Measurements from ENCODE around the gene ARL3.
"Not testable (repeated sequence)": the region's sequence is repeated elsewhere in the genome, so short reads cannot be mapped to it uniquely, and the experiment has no call there.

ARL3 gene

DNA sequence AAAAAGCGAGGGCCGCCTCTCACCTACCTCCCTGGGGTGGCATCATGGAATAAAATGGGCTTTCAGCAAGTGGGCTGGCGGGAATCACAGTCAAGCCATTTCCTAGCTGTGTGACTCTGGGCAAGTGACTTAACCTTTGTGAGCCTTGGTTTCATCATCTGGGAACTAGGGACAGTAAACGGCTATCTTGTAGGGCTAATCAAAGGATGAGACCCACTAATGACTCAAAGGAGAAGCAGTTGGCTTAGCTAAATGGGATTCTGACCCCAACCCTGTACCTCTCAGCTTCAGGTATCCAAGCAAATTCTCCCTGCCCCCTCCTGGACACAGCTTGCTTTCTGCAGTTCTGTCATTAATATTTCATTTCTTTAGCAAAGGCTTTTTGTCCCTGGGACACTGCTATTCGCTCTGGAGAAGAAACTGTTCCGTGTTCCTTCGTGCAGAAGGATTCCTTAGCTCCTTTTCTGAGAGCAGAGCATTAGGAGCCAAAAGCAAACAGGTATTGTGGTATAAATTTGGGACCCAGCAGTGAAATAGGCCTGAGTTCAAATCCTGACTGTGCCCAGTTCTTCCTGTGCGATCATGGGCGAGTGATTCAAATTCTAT is 44.0 kb downstream of the ARL3 start:
- no peak for DNase-seq

DNA sequence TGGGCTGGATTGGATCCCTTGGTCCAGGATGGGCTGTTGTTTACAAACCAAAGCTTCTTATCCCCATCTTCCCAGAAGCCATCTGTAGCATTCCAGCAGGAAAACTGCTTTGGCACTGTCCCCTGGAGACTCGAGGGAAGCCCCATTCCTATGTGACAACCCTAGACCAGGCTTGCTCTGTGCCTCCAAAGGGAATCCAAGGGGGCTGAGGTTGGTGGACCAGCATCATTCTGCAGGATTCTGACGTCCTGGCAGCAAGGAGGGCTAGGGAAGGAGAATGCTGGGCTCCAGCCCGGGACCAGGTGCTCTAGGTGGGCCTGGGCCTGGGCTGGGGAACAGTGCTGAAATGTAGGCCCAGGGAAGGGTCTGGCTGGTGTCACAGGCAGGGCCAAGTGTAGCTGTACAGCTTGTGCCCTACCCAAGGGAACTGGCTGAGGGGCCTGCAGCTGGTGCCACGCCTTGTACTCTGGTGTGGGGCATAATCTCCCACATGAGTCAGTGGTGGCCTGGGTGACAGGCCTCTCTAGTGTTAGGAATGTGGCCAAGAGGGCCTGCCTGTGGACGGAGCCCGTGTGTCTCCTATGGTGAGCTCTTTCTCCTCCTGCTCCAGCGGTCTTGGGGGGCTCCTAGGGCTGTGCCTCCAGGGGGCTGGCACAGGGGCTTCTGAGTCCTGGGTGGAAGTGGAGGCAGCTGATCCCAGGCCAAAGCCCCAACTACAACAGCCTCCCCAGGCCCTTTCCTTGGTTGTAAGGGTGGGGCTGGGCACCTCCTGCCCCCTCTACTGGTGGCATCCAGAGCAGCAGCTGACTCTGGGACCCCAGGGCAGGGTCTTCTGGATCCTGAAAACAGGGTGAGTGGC is 44.8 kb downstream of the ARL3 start:
- DNase-seq: peak; percentile 58

DNA sequence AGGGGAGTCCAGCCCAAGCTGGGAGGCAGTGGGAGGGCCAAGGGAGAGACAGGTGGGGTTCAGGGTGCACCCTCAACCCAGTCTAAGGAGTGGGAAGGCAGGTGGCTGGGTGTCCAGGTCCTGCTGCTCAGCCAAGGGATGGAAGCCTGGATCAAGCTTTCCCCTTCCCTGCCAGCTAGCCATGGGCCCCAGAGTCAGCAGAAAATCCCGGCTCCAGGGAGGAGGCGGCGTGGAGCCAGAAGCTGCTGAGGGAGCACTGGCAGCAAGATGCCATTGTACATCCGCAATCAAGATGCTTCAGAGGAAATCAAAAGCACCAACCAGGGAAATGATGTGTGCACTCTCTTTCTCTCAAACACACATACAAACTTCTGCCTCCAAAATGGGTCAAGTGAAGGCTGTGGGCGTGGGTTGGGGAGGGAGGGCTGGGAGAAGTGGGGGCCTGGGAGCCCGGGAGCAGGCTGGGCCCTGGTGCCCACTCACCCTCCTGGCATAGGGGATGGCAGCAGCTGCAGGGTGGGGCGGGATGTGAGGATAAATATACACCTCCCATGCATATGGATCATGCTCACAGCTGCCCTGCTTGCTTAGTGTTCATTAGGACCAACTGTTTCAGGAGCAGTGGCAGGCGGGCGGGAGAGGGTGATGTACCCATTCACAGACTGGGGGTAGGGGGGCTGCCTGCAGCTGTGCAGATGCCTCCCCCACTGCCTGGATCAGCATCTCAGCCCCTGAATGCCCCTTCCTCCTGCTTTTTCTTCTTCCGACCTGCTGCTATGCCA is 45.7 kb downstream of the ARL3 start:
- peak; percentile 66 for DNase-seq

DNA sequence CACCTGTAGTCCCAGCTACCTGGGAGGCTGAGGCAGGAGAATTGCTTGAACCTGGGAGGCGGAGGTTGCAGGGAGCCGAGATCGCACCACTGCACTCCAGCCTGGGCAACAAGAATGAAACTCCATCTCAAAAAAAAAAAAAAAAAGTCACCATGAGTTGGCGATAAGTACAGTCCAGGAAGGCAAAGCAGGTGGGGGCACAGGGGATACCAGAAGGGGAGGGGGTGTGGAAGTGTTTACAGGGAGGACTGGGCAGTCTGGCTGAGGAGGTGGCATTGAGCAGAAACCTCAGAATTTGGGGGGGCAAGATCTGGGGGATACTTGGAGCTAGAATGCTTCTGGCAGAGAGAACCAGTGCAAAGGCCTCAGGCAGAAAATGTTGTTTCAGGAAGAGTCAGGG is 46.8 kb downstream of the ARL3 start:
- not testable (repeated sequence) for DNase-seq

DNA sequence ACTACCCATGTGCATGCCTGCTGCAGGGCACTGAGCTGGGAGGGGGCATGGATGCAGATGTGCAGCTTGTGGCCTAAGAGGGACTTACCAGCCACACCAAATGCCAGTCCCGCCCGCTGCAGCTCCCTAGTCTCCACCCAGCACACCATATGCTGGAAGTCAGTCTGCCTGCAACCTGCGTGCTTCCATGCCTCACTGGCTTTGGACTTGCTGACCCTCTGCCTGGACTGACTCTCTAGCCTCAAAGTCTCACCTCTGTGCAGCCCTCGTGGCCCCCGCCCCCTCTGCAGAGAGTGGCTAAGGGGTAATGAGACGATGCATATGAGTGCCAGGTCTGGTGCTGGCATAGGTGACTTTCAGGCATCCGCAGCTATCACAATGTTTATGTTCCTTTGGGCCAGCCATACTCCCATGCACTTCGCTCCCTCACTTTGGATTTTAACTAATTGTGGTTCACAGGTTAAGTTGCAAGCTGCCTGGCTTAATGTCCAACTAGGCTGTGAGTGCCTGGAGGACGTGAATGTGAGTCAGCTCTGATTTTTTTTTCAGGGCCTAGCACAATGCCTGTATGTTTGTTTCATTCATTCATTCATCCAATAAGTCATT is 48.2 kb downstream of the ARL3 start:
- no peak for DNase-seq

DNA sequence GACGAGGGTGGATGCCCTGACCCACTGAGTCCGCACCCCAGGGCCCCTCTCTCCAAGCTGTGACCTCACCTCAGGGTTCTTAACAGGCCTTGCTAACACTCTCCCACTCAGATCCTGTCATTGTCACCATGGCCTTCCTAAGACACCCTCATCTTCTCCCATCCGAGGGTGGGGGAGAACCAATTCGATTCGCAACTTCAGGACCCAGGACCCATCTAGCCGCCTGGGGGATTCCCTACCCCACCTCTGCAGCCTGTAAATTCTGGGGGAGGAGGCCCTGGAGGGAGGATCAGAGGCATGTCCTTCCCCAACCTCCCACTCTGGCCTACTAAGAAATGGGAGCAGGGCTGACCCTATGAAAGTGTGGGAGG is 52.6 kb downstream of the ARL3 start:
- DNase-seq: no peak

DNA sequence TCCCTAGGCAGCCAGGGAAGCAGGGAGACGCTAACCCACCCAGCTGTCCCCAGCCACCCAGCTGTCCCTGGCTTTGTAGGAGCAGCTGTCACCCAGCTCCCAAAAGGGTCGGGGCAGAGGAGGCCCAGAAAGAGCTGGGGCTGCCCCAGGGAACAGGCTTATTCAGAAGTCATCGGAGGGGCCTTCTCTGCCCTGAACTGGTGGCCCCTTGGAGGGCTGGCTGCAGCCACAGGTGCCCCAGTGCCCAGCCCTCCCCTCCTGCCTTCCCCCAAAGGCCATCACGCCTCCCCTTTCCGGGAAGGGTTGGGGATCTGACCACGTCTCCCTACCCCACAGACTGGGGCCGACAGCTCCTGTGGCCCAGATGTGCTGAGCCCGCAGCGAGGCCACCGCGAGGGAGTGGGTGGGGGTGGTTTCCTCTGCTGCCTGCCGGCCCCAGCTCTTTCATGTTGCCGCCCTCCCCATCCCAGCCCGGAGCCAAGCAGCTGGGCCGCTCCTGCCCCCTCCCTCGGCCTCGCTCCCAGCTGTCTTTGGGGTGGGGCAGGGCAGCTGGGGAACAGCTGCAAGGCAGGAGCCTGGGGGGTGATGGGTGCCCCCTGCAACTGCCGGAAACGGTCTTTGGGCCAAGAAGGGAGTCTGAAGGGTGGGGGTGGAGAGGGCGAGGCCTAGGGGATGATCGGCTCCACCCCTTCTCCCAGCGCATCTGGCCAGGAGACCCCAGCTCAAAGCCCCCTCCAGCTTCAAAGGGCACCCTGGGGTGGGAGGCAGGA is 53.1 kb downstream of the ARL3 start:
- DNase-seq: peak; percentile 87

DNA sequence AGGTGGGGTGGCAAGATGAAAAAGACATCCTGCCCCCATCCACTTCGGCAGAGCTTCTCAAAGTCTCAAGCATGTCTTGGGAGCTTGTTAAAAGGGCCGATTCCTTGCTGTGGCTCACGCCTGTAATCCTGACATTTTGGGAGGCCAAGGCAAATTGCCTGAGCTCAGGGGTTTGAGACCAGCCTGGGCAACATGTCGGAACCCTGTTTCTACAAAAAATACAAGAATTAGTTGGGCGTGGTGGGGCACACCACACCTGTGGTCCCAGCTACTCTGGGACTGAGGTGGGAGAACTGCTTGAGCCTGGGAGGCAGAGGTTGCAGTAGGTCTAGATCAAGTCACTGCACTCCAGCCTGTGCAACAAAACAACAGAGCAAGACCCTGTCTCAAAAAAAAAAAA is 55.4 kb downstream of the ARL3 start:
- DNase-seq: no peak

DNA sequence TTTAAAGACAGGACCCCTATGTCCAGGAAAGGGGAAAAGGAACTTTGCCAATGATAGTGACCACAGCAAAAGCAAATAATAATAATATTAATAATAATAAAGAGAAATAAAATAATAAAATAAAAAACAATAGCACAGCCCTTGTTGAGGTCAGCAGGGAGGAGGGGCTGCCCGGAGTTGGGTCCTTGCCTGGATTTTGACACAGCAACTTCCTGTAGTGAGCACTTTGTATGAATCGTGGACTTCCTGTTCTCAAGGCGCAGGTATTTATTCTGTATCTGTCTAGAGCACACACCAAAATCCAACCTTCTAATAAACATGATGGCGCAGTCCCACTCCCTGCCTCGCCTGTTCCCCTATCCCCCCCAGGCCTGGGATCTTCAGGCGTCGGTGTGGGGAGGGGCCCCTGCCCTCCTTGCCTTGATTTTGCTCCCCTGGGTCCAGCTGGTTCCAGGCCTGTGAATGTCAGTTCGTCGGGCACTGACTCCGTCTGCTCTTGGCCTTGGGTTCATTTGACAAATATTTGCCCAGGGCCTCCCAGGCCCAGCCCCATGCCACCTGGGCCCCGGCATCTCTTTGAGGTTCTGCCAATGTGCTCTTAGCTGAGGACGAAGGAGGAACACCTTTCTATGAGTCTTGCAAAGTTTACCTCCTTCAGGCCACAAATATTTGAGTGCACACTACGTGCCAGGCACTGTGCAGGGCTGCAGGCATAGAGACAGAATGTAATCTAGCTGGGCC is 56.0 kb downstream of the ARL3 start:
- DNase-seq: no peak

DNA sequence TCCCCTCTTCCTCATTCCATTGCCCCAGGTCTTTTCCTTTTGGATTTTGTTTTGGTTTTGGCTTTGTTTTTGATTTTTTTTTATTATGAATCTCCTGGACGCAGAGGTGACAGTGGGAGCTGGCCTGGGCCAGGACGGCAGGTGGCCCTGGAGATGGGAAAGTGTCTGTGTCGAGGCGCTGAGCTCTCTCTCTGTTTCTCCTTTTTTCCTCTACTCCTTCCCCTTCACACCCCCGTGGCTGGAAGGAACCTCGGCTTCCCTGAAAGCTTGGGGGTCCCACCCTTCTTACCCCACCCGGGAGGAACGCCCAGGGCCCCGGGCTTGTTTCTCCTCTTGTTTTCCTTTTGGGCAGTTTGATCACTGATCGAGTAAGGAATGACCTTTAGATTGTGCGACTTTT is 56.7 kb downstream of the ARL3 start:
- DNase-seq: no peak

DNA sequence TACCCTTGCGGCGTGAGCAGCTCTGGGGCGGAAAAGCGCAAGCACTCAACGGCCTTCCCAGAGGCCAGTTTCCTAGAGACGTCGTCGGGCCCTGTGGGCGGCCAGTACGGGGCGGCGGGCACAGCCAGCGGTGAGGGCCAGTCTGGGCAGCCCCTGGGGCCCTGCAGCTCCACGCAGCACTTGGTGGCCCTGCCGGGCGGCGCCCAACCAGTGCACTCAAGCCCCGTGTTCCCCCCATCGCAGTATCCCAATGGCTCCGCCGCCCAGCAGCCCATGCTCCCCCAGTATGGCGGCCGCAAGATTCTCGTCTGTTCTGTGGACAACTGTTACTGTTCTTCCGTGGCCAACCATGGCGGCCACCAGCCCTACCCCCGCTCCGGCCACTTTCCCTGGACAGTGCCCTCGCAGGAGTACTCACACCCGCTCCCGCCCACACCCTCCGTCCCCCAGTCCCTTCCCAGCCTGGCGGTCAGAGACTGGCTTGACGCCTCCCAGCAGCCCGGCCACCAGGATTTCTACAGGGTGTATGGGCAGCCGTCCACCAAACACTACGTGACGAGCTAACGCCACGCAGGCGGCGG is 57.3 kb downstream of the ARL3 start:
- no peak for DNase-seq

DNA sequence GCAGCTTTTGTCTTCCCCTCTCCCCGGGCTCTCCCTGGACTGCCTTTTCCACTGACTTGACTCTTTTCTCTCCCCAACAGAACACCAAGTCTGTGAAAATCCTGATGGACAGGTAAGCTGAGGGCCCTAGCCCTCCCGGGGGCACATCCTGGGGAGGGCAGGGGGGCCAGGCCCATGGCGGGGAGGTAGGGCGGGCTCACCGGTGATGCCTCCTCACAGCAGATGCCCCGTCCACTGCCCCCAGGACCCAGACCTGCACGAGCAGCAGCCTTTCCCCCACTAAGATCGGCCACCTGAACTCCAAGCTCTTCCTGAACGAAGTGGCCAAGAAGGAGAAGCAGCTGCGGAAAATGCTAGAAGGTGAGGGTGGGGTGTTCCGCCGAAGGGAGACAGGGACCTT is 58.2 kb downstream of the ARL3 start:
- DNase-seq: no peak

DNA sequence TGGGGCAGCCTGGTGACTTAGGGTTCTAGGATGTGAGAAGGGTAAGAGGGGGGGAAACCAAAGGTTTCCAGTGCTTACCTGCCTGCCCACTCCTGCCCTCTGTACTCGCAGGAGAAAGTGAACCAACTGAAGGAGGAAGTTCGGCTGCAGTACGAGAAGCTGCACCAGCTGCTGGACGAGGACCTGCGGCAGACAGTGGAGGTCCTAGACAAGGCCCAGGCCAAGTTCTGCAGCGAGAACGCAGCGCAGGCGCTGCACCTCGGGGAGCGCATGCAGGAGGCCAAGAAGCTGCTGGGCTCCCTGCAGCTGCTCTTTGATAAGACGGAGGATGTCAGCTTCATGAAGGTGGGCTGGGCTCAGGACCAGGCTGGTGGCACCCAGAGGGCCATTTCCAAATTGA is 59.2 kb downstream of the ARL3 start:
- DNase-seq: no peak

DNA sequence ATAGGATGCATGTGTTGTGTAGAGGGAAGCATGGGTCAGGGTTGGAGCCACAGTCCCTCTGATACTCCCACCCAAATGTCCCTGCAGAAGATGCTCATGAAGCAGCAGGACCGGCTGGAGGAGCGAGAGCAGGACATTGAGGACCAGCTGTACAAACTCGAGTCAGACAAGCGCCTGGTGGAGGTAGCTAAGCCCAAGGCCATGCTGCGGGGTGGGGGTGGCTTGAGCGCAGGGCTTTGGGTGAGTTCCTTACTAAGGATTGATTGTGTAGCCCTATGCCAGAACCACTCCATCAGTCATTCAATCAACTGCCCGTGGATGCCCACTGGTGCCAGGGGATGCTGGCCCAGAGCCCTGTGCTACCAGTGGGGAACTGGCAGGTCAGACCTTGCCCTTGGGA is 59.6 kb downstream of the ARL3 start:
- no peak for DNase-seq

DNA sequence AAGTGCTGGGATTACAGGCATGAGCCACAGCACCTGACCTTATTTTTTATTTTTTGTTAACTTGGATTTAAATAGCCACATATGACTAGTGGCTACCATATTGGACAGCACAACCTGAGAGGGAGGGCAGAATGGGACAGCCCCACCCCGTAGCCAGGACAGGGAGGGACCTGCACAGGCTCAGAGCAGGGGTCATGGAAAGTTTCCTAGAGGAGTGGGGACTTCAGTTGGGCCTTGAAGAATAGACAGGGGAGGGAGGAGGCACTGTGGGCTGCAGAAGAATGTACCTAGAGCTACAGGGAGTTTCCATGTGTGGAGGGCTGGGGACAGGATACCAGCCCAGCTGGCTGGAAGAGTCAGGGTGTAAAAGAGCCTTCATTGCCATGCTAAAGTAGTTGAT is 61.1 kb downstream of the ARL3 start:
- DNase-seq: no peak

DNA sequence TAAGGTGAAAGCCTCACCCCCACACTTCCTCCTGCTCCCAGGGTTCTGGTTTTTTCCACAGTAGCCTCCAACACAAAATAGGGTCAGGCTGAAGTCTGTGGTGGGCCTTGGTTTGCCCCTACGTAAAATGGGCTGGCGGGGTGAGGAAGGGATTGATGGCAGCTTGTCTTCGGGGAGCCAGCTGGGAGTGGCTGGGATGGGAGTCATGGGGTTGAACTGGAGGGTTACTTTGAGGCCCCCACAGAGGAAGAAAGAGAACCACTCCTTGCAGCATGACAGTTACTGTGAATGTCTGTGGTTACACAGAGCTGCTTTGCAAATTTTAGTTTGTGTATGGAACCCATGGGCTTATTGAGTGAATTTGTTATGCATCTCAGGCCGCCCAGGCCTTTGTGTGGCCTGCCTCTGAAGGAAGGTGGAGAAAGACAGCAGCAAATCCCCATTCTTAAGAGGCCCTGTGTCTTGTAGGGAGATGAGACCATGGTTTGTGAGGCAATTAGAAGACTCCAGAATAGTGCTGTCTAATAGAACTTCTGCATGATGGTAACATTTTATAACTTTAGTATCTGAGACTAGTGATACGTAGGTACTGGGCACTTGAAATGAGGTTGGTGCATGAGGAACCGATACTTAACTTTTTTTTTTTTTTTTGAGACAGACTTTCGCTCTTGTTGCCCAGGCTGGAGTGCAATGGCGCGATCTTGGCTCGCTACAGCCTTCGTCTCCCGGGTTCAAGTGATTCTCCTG is 61.9 kb downstream of the ARL3 start:
- no peak for DNase-seq

DNA sequence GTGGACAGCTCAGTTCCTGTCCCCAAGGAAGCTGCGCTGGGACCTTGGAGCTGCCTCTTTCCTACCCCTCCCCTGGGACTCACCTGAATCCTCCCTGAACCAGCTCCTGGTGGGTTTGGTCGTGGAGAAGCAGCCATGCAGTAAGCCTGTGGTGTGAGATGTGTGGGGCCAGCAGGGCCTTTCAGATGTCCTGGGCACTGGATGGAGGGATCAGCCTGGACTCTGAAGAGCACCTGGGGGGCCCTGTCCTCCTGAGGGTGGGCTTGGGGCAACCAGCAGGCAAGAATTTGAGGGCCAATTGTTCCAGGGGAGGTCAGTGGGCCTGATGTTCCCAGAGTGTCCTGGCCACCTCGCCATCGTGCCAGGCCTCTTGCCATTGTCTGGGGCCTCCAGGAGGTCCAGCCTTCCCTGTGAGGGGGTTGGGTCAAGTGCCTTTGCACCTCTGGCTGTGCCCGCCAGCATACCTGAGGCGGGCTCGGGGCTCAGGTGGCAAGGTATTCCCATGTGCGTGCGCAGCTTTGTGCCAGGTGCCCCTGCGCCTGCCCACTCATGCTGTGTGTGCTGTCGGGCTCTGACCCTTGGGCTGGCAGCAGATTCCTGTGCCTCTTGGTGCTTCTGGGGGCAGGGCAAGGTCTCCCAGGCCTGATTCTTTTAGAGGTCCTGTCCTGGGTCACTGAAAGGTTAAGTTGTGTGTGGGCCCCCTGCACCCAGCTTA is 62.6 kb downstream of the ARL3 start:
- no peak for DNase-seq

DNA sequence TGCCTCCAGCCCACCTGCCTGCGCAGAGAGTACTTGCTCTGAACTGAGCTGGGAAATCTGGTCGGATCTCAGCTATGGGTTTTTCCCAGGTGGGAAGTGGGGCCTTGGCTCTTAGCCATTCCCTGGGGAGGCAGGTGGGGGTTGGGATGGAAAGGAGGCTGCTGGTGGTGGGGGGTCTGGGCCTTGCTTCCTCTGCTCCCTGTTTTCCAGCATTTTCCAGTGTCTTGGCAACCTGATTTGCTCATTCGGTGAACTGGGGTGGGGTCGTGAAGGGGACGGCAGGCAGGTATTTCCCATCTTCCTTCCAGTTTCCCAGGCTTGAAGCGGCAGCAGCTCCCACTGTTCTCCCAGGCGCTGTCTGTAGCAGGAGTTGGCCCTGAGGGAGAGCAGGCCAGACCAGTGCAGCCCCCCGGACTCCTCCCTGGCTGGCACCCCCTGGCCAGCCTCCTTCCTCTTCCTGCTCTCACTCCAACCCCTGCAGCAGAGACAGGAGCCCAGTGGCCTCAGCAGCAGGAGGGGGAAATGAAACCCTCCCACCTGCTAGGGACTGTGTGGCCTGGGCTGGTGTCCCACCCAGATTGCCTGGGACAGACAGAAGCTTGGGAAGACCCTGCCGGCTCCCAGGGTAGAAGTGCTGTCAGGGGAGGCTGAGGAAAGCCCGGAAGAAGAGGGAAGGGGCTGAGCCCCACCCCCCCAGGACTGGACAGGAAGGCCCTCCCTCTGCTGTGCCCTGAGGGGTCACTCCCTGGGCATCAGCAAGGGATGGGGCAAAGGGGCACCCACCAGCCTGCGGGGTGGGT is 63.3 kb downstream of the ARL3 start:
- no peak for DNase-seq
